Upper lobe of left lung (tissue), 6 donors: ENCODE results near the gene MOGAT2. TPM values are rescaled to one million over a fixed set of nuclear protein-coding genes. Genes with fewer than 3 reads are reported as not detected.
A peak's percentile ranks its signal among the peaks of the same experiment; 100 is the strongest.

Source experiments
- ATAC-seq, 2 donors: fragments of 200-7000 bp; cut with Tn5 transposase; one replicate each; pipeline ENCODE4 v1.9.1; 2022; ENCODE audit warnings: mild to moderate bottlenecking in 2 of 2, moderate library complexity in 2 of 2; ENCODE audit not compliant: low FRiP score in 2 of 2
- DNase-seq, 2 donors: peaks; one replicate each; pipeline ENCODE4 v3.0.0-alpha.2; 2019 to 2020
- H3K27ac ChIP-seq, 4 donors: fragments of 200-600 bp; sonication (generic); one replicate each; pipeline ENCODE4 v1.5.1; 2016 to 2019
- H3K27me3 ChIP-seq, 4 donors: fragments of 200-600 bp; sonication (generic); one replicate each; pipeline ENCODE4 v1.5.1; 2017 to 2019
- H3K36me3 ChIP-seq, 4 donors: fragments of 200-600 bp; sonication (generic); one replicate each; pipeline ENCODE4 v1.5.1; 2016 to 2019
- H3K4me1 ChIP-seq, 4 donors: fragments of 200-600 bp; sonication (generic); one replicate each; pipeline ENCODE4 v1.5.1; 2018 to 2019
- H3K4me3 ChIP-seq, 4 donors: fragments of 200-600 bp; sonication (generic); one replicate each; pipeline ENCODE4 v1.5.1; 2017 to 2019; ENCODE audit warnings: mild to moderate bottlenecking in 2 of 4, moderate library complexity in 1 of 4
- H3K9me3 ChIP-seq, 4 donors: fragments of 200-600 bp; sonication (generic); one replicate each; pipeline ENCODE4 v1.5.1; 2018 to 2019
- CTCF ChIP-seq, 6 experiments: fragments of 450-650 bp in 4 of 6; fragments of 200-600 bp in 2 of 6; sonication (generic) in 2 of 6; IDR thresholded peaks; one replicate each; pipeline ENCODE4 v1.5.1; 2016 to 2019; ENCODE audit warnings: antibody characterized with exemption in 6 of 6
- EP300 ChIP-seq, 4 donors: sonication (generic); formaldehyde crosslinking; IDR thresholded peaks; one replicate each; pipeline ENCODE4 v1.5.1; 2017; ENCODE audit warnings: antibody characterized with exemption in 4 of 4, control low read depth in 2 of 4
- POLR2A ChIP-seq, 4 donors: fragments of 450-650 bp; IDR thresholded peaks; one replicate each; pipeline ENCODE4 v1.5.1; 2016 to 2017; ENCODE audit warnings: antibody characterized with exemption in 4 of 4, mild to moderate bottlenecking in 2 of 4
- POLR2AphosphoS5 ChIP-seq, 2 donors: sonication (generic); formaldehyde crosslinking; IDR thresholded peaks; one replicate each; pipeline ENCODE4 v1.5.1; 2017; ENCODE audit warnings: antibody characterized with exemption in 2 of 2
- WGBS, 2 donors: methylation state at CpG; one replicate each; pipeline ENCODE4 v1.1.5; 2017 to 2018; 5-methylcytosine and 5-hydroxymethylcytosine counted together
- total RNA-seq, 6 donors: library from RNA; depleted of rRNA in 4 of 6; stranded (reverse); fragments of >200 nt in 4 of 6; gene quantifications; one replicate each; pipeline versions ENCODE4 v1.1.0 to v1.2.1, GENCODE V29; 2016 to 2021
- donor health status: DM: no; HTN: no; CAD: no; lungs with moderate emphysema.
- donor health status: DM: no; HTN: yes; CAD: no; lungs with severe emphysema.

Gene MOGAT2
- total RNA-seq, 6 donors from 2014 or later: 0.11 to 0.13 TPM; not detected in 4

DNA sequence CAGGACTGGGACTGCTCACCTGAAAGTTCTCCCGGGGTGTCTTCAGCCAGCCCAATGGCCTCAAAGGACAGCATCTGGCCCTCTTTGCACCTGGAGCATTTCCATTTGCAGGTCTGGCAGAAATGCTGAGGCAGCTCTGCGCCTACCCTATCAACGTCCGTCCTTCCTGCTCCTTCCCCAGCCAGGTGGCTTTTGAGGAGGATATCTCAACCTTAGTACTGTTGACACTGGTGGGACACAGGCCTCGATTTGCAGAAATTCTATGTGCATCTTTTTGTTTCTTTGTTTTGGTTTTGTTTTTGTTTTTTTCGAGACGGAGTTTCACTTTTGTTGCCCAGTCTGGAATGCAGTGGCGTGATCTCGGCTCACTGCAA, 5.0 kb downstream of the MOGAT2 start:
- WGBS, 2 donors: 87 to 88% methylated on average over 9 of the region's 9 CpGs
- Histone ChIP-seq H3K4me1 (no peaks in the 10 kb centered on the region), H3K27ac (no peak overlapping the region), H3K27me3 (no peaks in the 10 kb centered on the region), H3K4me3 (no peak overlapping the region), H3K9me3 (no peaks in the 10 kb centered on the region), H3K36me3 (no peaks in the 10 kb centered on the region)
- TF ChIP-seq POLR2A (IDR thresholded peaks at IDR 0.05) (no peak), CTCF (IDR thresholded peaks at IDR 0.05) (no peak), POLR2AphosphoS5 (IDR thresholded peaks at IDR 0.05) (no peak), EP300 (IDR thresholded peaks at IDR 0.05) (no peak)
- ATAC-seq: no peak
- no peak for DNase-seq

GRCh38 chr11:75725547-75726320, 8.1 kb downstream of the MOGAT2 start:
- Histone ChIP-seq H3K27me3 (no peaks in the 10 kb centered on the region), H3K27ac (no peak overlapping the region), H3K9me3 (no peaks in the 10 kb centered on the region), H3K36me3 (no peaks in the 10 kb centered on the region), H3K4me3 (no peak overlapping the region), H3K4me1 (no peaks in the 10 kb centered on the region)
- TF ChIP-seq EP300 (IDR thresholded peaks at IDR 0.05): no peak
- no peak for TF ChIP-seq CTCF (IDR thresholded peaks at IDR 0.05)
- TF ChIP-seq POLR2AphosphoS5 (IDR thresholded peaks at IDR 0.05): no peak
- TF ChIP-seq POLR2A (IDR thresholded peaks at IDR 0.05): no peak
- ATAC-seq (no peak), DNase-seq (no peak)
- WGBS, 2 donors: 83 to 88% methylated on average over 13 of the region's 13 CpGs

GRCh38 chr11:75728992-75729391, 11.4 kb downstream of the MOGAT2 start:
- no peak for ATAC-seq
- H3K27me3 ChIP-seq: no peaks in the 10 kb centered on the region
- WGBS, 2 donors: 70 to 80% methylated on average over 2 of the region's 2 CpGs
- H3K9me3 ChIP-seq: no peaks in the 10 kb centered on the region
- H3K4me1 ChIP-seq: peaks cover 0 to 5% (median 1%) of the 10 kb centered on the region in 4 donors
- no peak for TF ChIP-seq CTCF (IDR thresholded peaks at IDR 0.05)
- TF ChIP-seq EP300 (IDR thresholded peaks at IDR 0.05): no peak
- TF ChIP-seq POLR2AphosphoS5 (IDR thresholded peaks at IDR 0.05): no peak
- no peak for TF ChIP-seq POLR2A (IDR thresholded peaks at IDR 0.05)
- H3K36me3 ChIP-seq: no peaks in the 10 kb centered on the region
- H3K4me3 ChIP-seq: no peak overlapping the region
- no peak overlapping the region for H3K27ac ChIP-seq
- no peak for DNase-seq

- no peaks in the 10 kb centered on the region for H3K9me3 ChIP-seq
- H3K4me1 ChIP-seq: peaks cover 0 to 6% (median 2%) of the 10 kb centered on the region in 4 donors
- H3K4me3 ChIP-seq: no peak overlapping the region
- DNase-seq (no peak), ATAC-seq (no peak)
- no peaks in the 10 kb centered on the region for H3K36me3 ChIP-seq
- TF ChIP-seq POLR2AphosphoS5 (IDR thresholded peaks at IDR 0.05): no peak
- TF ChIP-seq EP300 (IDR thresholded peaks at IDR 0.05): no peak
- no peak for TF ChIP-seq CTCF (IDR thresholded peaks at IDR 0.05)
- no peak for TF ChIP-seq POLR2A (IDR thresholded peaks at IDR 0.05)
- WGBS, 2 donors: 92% methylated on average over 5 of the region's 5 CpGs
- H3K27me3 ChIP-seq: no peaks in the 10 kb centered on the region
- H3K27ac ChIP-seq: no peak overlapping the region
Observed at GRCh38 chr11:75731095-75731494, 13.5 kb downstream of the MOGAT2 start.

- no peak overlapping the region for H3K4me3 ChIP-seq
- no peaks in the 10 kb centered on the region for H3K36me3 ChIP-seq
- WGBS, 2 donors: 95 to 96% methylated on average over 8 of the region's 8 CpGs
- no peaks in the 10 kb centered on the region for H3K27me3 ChIP-seq
- peaks cover 0 to 6% (median 2%) of the 10 kb centered on the region in 4 donors for H3K4me1 ChIP-seq
- TF ChIP-seq POLR2AphosphoS5 (IDR thresholded peaks at IDR 0.05) (no peak), EP300 (IDR thresholded peaks at IDR 0.05) (no peak), CTCF (IDR thresholded peaks at IDR 0.05) (no peak), POLR2A (IDR thresholded peaks at IDR 0.05) (no peak)
- DNase-seq (no peak), ATAC-seq (no peak)
- no peaks in the 10 kb centered on the region for H3K9me3 ChIP-seq
- peak overlapping the region in 1 of 4 donors; percentile 12 for H3K27ac ChIP-seq
Observed at GRCh38 chr11:75733071-75733430, 15.4 kb downstream of the MOGAT2 start.
